GM10847 (cell line): Measurements from ENCODE around the gene UFD1.

Experiments
- POLR2A ChIP-seq: IDR thresholded peaks from 2 replicates; pipeline ENCODE4 v1.6.1; 2011; ENCODE audit not compliant: insufficient read length; ENCODE audit errors: extremely low read depth

Gene UFD1

GRCh38 chr22:19411690-19412045 lies 67.3 kb downstream of the UFD1 start:
- no peak for TF ChIP-seq POLR2A

- TF ChIP-seq POLR2A: no peak
Measured at GRCh38 chr22:19410941-19411689, 67.9 kb downstream of the UFD1 start.

GRCh38 chr22:19407649-19408606 lies 71.1 kb downstream of the UFD1 start:
- no peak for TF ChIP-seq POLR2A

- no peak for TF ChIP-seq POLR2A
Measured at GRCh38 chr22:19406846-19407245, 72.1 kb downstream of the UFD1 start.

GRCh38 chr22:19406281-19406811 lies 72.6 kb downstream of the UFD1 start:
- TF ChIP-seq POLR2A: no peak

GRCh38 chr22:19405652-19406051 lies 73.3 kb downstream of the UFD1 start:
- TF ChIP-seq POLR2A: no peak

- TF ChIP-seq POLR2A: no peak
Measured at GRCh38 chr22:19405133-19405532, 73.9 kb downstream of the UFD1 start.

- no peak for TF ChIP-seq POLR2A
Measured at GRCh38 chr22:19404676-19405075, 74.3 kb downstream of the UFD1 start.

- no peak for TF ChIP-seq POLR2A
Measured at GRCh38 chr22:19402642-19403191, 76.3 kb downstream of the UFD1 start.

GRCh38 chr22:19401483-19401882 lies 77.5 kb downstream of the UFD1 start:
- TF ChIP-seq POLR2A: no peak

- no peak for TF ChIP-seq POLR2A
Measured at GRCh38 chr22:19400881-19401280, 78.1 kb downstream of the UFD1 start.
